KOPT-K1 (cell line): ENCODE data around the gene SLC6A2.
"Not testable (repeated sequence)": the region's sequence is repeated elsewhere in the genome, so short reads cannot be mapped to it uniquely, and the experiment has no call there.

Experiments
- H3K27ac ChIP-seq: fragments of 200-600 bp; sonication (generic); 2 replicates; pipeline ENCODE4 v1.5.1; 2016; ENCODE audit warnings: antibody characterized with exemption, mild to moderate bottlenecking, low read depth, low read length; ENCODE audit not compliant: poor library complexity, severe bottlenecking
- H3K36me3 ChIP-seq: fragments of 200-600 bp; sonication (generic); 2 replicates; pipeline ENCODE4 v1.5.1; 2017; ENCODE audit warnings: antibody characterized with exemption, mild to moderate bottlenecking, low read length, moderate library complexity; ENCODE audit not compliant: insufficient read depth
- H3K9me3 ChIP-seq: fragments of 200-600 bp; sonication (generic); 2 replicates; pipeline ENCODE4 v1.5.1; 2017; ENCODE audit warnings: antibody characterized with exemption, low read length, mild to moderate bottlenecking; ENCODE audit not compliant: insufficient read depth, poor library complexity, severe bottlenecking

Gene SLC6A2

GRCh38 chr16:55746081-55746480 lies 90.3 kb downstream of the SLC6A2 start:
- Histone ChIP-seq H3K27ac (no peak overlapping the region), H3K9me3 (no peaks in the 10 kb centered on the region), H3K36me3 (no peaks in the 10 kb centered on the region)

DNA sequence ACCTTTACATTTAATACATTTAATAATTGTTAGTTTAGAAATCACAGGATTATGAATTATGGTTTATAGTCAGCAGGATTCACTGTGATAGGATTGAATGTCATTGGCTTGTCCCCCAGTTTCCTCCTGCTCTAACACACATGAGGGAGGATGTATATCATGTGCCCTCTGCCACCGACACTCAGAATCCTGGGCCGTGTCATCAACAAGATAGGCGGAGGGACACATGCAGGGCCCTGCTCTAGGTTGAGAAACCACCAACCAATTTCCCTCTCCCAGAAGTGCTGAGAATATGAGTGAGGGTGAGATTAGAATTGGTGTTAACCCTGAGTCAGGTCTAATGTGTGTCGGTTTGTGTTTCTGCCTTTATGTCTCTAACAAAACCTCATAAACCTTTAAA lies 92.0 kb downstream of the SLC6A2 start:
- Histone ChIP-seq H3K9me3 (peaks cover 5% of the 10 kb centered on the region), H3K36me3 (no peaks in the 10 kb centered on the region), H3K27ac (no peak overlapping the region)

DNA sequence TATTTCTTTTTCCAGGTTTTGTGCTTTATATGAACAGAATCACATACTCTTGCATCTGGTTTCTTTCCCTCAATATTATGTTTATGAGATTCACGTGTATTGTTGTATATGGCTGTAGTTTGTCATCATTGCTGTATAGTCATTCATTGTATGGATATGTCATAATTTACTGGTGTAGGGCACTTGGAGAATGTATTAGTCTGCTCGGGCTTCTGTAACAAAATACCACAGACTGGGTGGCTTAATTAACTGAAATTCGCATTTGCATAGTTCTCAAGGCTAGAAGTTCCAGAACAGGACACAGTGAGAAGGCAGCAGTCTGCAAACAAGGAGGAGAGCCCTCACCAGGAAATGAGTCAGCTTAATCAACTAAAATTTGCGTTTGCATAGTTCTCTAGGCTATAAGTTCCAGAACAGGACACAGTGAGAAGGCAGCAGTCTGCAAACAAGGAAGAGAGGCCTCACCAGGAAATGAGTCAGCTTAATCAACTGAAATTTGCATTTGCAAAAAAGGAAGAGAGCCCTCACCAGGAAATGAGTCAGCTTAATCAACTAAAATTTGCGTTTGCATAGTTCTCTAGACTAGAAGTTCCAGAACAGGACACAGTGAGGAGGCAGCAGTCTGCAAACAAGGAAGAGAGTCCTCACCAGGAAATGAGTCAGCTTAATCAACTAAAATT lies 96.8 kb downstream of the SLC6A2 start:
- peaks cover 15% of the 10 kb centered on the region for H3K9me3 ChIP-seq
- not testable (repeated sequence) for H3K36me3 ChIP-seq, H3K27ac ChIP-seq

DNA sequence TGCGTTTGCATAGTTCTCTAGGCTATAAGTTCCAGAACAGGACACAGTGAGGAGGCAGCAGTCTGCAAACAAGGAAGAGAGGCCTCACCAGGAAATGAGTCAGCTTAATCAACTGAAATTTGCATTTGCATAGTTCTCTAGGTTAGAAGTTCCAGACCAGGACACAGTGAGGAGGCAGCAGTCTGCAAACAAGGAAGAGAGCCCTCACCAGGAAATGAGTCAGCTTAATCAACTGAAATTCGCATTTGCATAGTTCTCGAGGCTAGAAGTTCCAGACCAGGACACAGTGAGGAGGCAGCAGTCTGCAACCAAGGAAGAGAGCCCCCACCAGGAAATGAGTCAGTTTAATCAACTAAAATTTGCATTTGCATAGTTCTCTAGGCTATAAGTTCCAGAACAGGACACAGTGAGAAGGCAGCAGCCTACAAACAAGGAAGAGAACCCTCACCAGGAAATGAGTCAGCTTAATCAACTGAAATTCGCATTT lies 97.4 kb downstream of the SLC6A2 start:
- not testable (repeated sequence) for H3K27ac ChIP-seq
- H3K9me3 ChIP-seq = peaks cover 15% of the 10 kb centered on the region

More for the DNA sequence above, 97.4 kb downstream of the SLC6A2 start:
- H3K36me3 ChIP-seq = not testable (repeated sequence)
